Spleen (tissue), 7 donors: ENCODE data around the gene MYLK2.

Experiments
- CTCF ChIP-seq, 11 experiments: fragments of 200-600 bp in 7 of 11; fragments of 450-650 bp in 4 of 11; sonication (generic) in 4 of 11; IDR thresholded peaks in 8 of 11; conservative IDR thresholded peaks in 3 of 11; 1 replicate in 7 of 11; 2 replicates in 4 of 11; pipeline versions ENCODE4 v1.4.0 to v1.8.0; 2016 to 2021; ENCODE audit warnings: antibody characterized with exemption in 11 of 11, inconsistent platforms in 4 of 11, mild to moderate bottlenecking in 1 of 11
- POLR2A ChIP-seq, 3 donors: fragments of 450-650 bp; IDR thresholded peaks; one replicate each; pipeline ENCODE4 v1.5.1; 2017; ENCODE audit warnings: antibody characterized with exemption in 3 of 3, mild to moderate bottlenecking in 1 of 3
- donor health status: DM: no; HTN: no; CAD: no; lungs with moderate emphysema.
- donor health status: DM: no; HTN: no; CAD: no.
- donor health status: DM: no; HTN: no; CAD: no.

- TF ChIP-seq CTCF (IDR thresholded peaks at IDR 0.05 in 8 of 11, conservative IDR thresholded peaks at IDR 0.05 in 3 of 11) (no peak), POLR2A (IDR thresholded peaks at IDR 0.05) (no peak)
Observed at GRCh38 chr20:31864521-31865400, 45.6 kb downstream of the MYLK2 start.
